DND-41 (cell line): Measurements from ENCODE around the gene HDAC4.
"Not testable (repeated sequence)": the region's sequence is repeated elsewhere in the genome, so short reads cannot be mapped to it uniquely, and the experiment has no call there.

ENCODE experiments used
- ATAC-seq: fragments of 200-7000 bp; cut with Tn5 transposase; 3 replicates; pipeline ENCODE4 v1.9.1; 2021; ENCODE audit warnings: low read depth; ENCODE audit not compliant: insufficient read depth
- DNase-seq: peaks from one replicate; pipeline ENCODE4 v3.0.0-alpha.2; 2020
- H2AFZ ChIP-seq: 2 replicates; pipeline ENCODE4 v1.6.0; 2012; ENCODE audit warnings: low read depth, low read length
- H3K27ac ChIP-seq: 2 replicates; pipeline ENCODE4 v1.5.1; 2012; ENCODE audit warnings: low read length, inconsistent platforms
- H3K27me3 ChIP-seq: fragments of 200-600 bp; sonication (generic); 2 replicates; pipeline ENCODE4 v1.6.0; 2012; ENCODE audit warnings: low read length, mild to moderate bottlenecking, inconsistent platforms; ENCODE audit not compliant: insufficient read depth, poor library complexity
- H3K36me3 ChIP-seq: 2 replicates; pipeline ENCODE4 v1.5.1; 2012; ENCODE audit warnings: low read length, inconsistent platforms; ENCODE audit not compliant: insufficient read depth
- H3K4me1 ChIP-seq: 2 replicates; pipeline ENCODE4 v1.5.1; 2012; ENCODE audit warnings: mild to moderate bottlenecking, low read length; ENCODE audit not compliant: insufficient read depth
- H3K4me2 ChIP-seq: 2 replicates; pipeline ENCODE4 v1.6.0; 2012; ENCODE audit warnings: mild to moderate bottlenecking, moderate library complexity, low read length, inconsistent platforms; ENCODE audit not compliant: insufficient read depth
- H3K4me3 ChIP-seq, 2 experiments: fragments of 200-600 bp in 1 of 2; shearing (Covaris generic) in 1 of 2; 2 replicates each; pipeline ENCODE4 v1.5.1; 2012 to 2016; ENCODE audit warnings: inconsistent platforms in 2 of 2, low read length in 2 of 2, mild to moderate bottlenecking in 2 of 2, low read depth in 1 of 2, moderate library complexity in 1 of 2
- H3K79me2 ChIP-seq: 2 replicates; pipeline ENCODE4 v1.6.0; 2012; ENCODE audit warnings: low read length, inconsistent platforms; ENCODE audit not compliant: insufficient read depth
- H3K9ac ChIP-seq: 2 replicates; pipeline ENCODE4 v1.6.0; 2012; ENCODE audit warnings: low read depth, mild to moderate bottlenecking, inconsistent platforms, low read length, moderate library complexity
- H3K9me3 ChIP-seq: 2 replicates; pipeline ENCODE4 v1.5.1; 2012; ENCODE audit warnings: low read length, moderate library complexity, mild to moderate bottlenecking, inconsistent platforms; ENCODE audit not compliant: insufficient read depth, severe bottlenecking
- H4K20me1 ChIP-seq: 2 replicates; pipeline ENCODE4 v1.6.0; 2012; ENCODE audit warnings: low read length; ENCODE audit not compliant: insufficient read depth
- EZH2 ChIP-seq: IDR thresholded peaks from 3 replicates; pipeline ENCODE4 v1.6.1; 2012; ENCODE audit warnings: borderline replicate concordance, low read depth, mild to moderate bottlenecking, moderate library complexity, low read length, inconsistent platforms; ENCODE audit not compliant: severe bottlenecking
- TF ChIP-seq, protein P1 (sequence below): IDR thresholded peaks from 2 replicates; pipeline ENCODE4 v1.5.1; 2012; ENCODE audit warnings: borderline replicate concordance, low read length, moderate library complexity, mild to moderate bottlenecking; ENCODE audit not compliant: poor library complexity, severe bottlenecking; ENCODE audit errors: extremely low read depth

HDAC4 gene

DNA sequence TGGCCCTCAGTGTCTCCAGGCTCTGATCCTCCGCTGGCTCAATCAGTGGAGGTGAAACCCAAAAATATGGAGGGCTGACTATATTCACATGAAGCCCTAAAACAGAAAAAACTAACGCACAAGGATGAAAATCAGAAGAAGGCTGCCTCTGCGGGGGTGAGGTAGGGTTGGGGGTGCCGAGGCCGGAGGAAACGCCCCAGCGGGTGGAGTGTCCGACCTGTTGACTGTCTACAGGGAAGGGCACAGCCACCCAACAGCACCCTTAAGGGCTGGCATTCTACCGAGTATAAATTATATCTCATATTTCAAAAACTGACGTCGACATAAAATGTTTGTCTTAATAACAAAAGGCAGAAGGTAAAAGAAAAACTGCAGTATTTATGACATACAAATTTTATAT, 223.5 kb downstream of the HDAC4 start:
- no peak overlapping the region for H3K9ac ChIP-seq
- no peak overlapping the region for H3K4me3 ChIP-seq
- H3K4me1 ChIP-seq = no peaks in the 10 kb centered on the region
- peaks cover 59% of the 10 kb centered on the region for H4K20me1 ChIP-seq
- no peak overlapping the region for H3K4me2 ChIP-seq
- no peak for TF ChIP-seq EZH2
- TF ChIP-seq, protein P1, sequence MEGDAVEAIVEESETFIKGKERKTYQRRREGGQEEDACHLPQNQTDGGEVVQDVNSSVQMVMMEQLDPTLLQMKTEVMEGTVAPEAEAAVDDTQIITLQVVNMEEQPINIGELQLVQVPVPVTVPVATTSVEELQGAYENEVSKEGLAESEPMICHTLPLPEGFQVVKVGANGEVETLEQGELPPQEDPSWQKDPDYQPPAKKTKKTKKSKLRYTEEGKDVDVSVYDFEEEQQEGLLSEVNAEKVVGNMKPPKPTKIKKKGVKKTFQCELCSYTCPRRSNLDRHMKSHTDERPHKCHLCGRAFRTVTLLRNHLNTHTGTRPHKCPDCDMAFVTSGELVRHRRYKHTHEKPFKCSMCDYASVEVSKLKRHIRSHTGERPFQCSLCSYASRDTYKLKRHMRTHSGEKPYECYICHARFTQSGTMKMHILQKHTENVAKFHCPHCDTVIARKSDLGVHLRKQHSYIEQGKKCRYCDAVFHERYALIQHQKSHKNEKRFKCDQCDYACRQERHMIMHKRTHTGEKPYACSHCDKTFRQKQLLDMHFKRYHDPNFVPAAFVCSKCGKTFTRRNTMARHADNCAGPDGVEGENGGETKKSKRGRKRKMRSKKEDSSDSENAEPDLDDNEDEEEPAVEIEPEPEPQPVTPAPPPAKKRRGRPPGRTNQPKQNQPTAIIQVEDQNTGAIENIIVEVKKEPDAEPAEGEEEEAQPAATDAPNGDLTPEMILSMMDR = no peak
- peaks cover 100% of the 10 kb centered on the region for H3K36me3 ChIP-seq
- DNase-seq (no peak), ATAC-seq (no peak)
- H3K9me3 ChIP-seq = peaks cover 14% of the 10 kb centered on the region
- H3K27ac ChIP-seq = no peak overlapping the region
- H3K79me2 ChIP-seq = peaks cover 98% of the 10 kb centered on the region
- H2AFZ ChIP-seq = no peak overlapping the region
- no peaks in the 10 kb centered on the region for H3K27me3 ChIP-seq

GRCh38 chr2:239176138-239176803, 224.5 kb downstream of the HDAC4 start:
- peaks cover 98% of the 10 kb centered on the region for H3K79me2 ChIP-seq
- not testable (repeated sequence) for ATAC-seq
- H3K9me3 ChIP-seq = peaks cover 14% of the 10 kb centered on the region

DNA sequence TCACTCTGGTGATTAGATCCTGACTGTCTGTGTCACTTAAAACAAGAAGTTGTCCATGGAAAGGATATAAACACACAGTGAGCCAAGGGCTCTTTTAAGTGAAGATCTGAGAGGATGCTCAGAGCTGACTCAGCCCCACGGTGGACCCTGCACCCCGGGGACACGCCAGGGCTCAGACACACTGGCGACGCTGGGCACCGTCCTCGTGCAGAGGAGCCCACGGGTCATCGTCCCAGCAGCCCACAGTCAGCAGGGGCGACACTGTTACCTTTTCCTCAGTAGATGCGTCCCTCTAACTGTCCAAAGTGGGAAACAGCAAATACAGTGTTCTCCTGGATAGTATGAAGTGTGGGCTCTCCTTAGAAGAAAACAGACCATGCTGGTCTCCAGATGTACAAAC, 225.6 kb downstream of the HDAC4 start:
- Histone ChIP-seq H3K79me2 (peaks cover 98% of the 10 kb centered on the region), H2AFZ (no peak overlapping the region), H3K27ac (no peak overlapping the region), H3K4me1 (no peaks in the 10 kb centered on the region), H3K4me2 (no peak overlapping the region), H3K9ac (no peak overlapping the region), H3K9me3 (peaks cover 14% of the 10 kb centered on the region), H4K20me1 (peaks cover 45% of the 10 kb centered on the region), H3K4me3 (no peak overlapping the region), H3K36me3 (peaks cover 97% of the 10 kb centered on the region), H3K27me3 (no peaks in the 10 kb centered on the region)
- TF ChIP-seq EZH2 = no peak
- TF ChIP-seq, protein P1 = no peak
- DNase-seq = no peak
- no peak for ATAC-seq

More at GRCh38 chr2:239176138-239176803, 224.5 kb downstream of the HDAC4 start:
- Histone ChIP-seq H4K20me1 (peaks cover 48% of the 10 kb centered on the region), H3K36me3 (peaks cover 97% of the 10 kb centered on the region)
- not testable (repeated sequence) for H3K27me3 ChIP-seq, H2AFZ ChIP-seq, H3K4me2 ChIP-seq, H3K9ac ChIP-seq, H3K4me3 ChIP-seq, DNase-seq, H3K27ac ChIP-seq, H3K4me1 ChIP-seq

GRCh38 chr2:239173301-239173700, 227.5 kb downstream of the HDAC4 start:
- ATAC-seq (no peak), DNase-seq (no peak)
- Histone ChIP-seq H3K4me1 (no peaks in the 10 kb centered on the region), H3K27ac (no peak overlapping the region), H3K36me3 (peaks cover 96% of the 10 kb centered on the region), H3K27me3 (no peaks in the 10 kb centered on the region), H3K4me2 (no peak overlapping the region), H3K79me2 (peaks cover 97% of the 10 kb centered on the region), H3K9me3 (peaks cover 14% of the 10 kb centered on the region), H3K4me3 (no peak overlapping the region), H3K9ac (no peak overlapping the region), H4K20me1 (peaks cover 36% of the 10 kb centered on the region), H2AFZ (no peak overlapping the region)
- TF ChIP-seq, protein P1 = no peak
- TF ChIP-seq EZH2 = no peak
